ENCODE data around the gene NIT1. TPM values are rescaled to one million over a fixed set of nuclear protein-coding genes. Genes with fewer than 3 reads are reported as not detected.

The NIT1 gene
- total and polyA plus RNA-seq, 12 donors = 72.2 to 147 (median 103) TPM

DNA sequence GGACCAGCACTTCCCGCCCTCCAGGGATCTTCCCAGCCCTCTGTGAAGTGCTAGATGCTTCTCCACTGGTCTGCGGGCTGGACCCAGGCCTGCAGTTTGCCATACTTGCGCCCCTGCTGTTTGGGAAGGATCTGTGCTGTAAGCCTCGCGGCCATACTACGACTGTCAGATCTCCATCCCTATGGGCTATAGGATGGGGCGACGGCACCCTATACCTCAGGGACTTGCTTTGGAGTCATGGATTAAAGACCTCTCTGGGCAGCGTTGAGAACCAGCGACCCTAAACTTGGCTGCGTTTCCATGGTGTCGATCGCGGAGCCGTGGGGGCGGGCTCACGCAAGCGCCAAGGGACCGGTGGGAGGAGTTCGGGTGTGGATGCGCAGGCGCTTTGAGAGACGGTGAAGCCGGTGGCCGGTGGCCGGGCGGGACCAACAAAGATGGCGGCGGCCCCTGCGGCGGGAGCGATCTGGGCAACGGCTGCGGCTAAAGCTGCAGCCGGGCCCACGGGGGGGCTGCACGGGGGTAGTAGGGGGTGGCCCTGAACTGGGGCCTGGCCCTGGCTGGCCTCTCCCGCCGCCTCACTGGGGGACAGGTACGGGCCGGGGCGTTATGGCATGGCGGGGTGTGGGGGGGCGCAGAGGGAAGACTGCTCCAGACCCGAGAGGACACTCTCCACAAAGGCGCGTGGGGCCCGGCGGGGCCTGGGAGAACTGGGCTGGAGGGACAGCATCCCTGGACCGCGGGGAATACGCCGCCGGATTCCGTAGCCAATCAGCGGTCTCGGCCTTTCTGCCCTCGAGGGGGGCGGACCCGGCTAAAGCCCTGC is 41.4 kb downstream of the NIT1 start, which contains the start of gene USP21:
USP21 (plus strand) TSS at position 414 of the 826 bp plus-strand sequence. CDS start 1,141 bp downstream, outside the sequence.
- peak; percentile 90 to 96 (median 93) for DNase-seq
- Histone ChIP-seq H3K27ac (peak within 1 kb of the TSS in 4 of 5 donors; percentile 55 to 88 (median 80)), H3K4me3 (peak within 1 kb of the TSS in 3 of 4 donors; percentile 71 to 94 (median 93)), H3K4me1 (replicated peaks in 1 of 2) (peaks cover 5 to 31% of the 10 kb centered on the region in 2 donors), H3K9me3 (replicated peaks in 1 of 3) (no peaks in the 10 kb centered on the region), H3K27me3 (no peaks in the 10 kb centered on the region), H3K36me3 (replicated peaks in 1 of 2) (peaks cover 0 to 48% of the 10 kb centered on the region in 2 donors)
- 0 to 2% (median 2%) methylated on average over 11 to 60 of the region's 60 CpGs for WGBS, 4 donors
- TF ChIP-seq CTCF (IDR thresholded peaks at IDR 0.05) = peak in 4 of 6 experiments; percentile 24 to 45 (median 28)
- peak in 1 of 2 donors; percentile 42 for TF ChIP-seq POLR2A (IDR thresholded peaks at IDR 0.05)
- intact Hi-C loops (cut with DNase I) = no loop called here

DNA sequence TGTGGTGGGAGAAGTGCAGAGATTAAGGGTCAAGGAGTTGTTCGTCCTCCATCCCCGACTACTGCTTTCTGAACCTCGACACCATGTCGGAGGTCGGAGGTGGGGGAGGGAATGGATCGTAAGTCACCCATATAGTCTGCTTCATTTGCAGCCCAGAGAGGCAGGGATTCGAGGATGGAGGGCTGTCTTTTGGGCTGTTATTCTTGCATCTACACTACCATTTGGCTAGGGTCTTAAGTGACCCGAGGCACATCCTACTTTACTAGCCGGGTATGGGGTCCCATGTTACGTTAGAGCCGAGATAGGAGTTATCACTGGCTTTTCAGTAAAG is 42.0 kb downstream of the NIT1 start:
- intact Hi-C loops (cut with DNase I) = no loop called here
- H3K27me3 ChIP-seq = no peaks in the 10 kb centered on the region
- WGBS, 4 donors = 3 to 9% (median 5%) methylated on average over 10 to 11 of the region's 11 CpGs
- H3K36me3 ChIP-seq (replicated peaks in 1 of 2) = peaks cover 0 to 48% of the 10 kb centered on the region in 2 donors
- DNase-seq = no peak
- no peak for TF ChIP-seq POLR2A (IDR thresholded peaks at IDR 0.05)
- no peak for TF ChIP-seq CTCF (IDR thresholded peaks at IDR 0.05)
- H3K9me3 ChIP-seq (replicated peaks in 1 of 3) = no peaks in the 10 kb centered on the region
- peaks cover 5 to 25% of the 10 kb centered on the region in 2 donors for H3K4me1 ChIP-seq (replicated peaks in 1 of 2)
- peak overlapping the region in 4 of 5 donors; percentile 55 to 88 (median 80) for H3K27ac ChIP-seq
- H3K4me3 ChIP-seq = peak overlapping the region in 3 of 4 donors; percentile 71 to 94 (median 93)

GRCh38 chr1:161160671-161161145 is 42.8 kb downstream of the NIT1 start:
- intact Hi-C loops (cut with DNase I) = no loop called here
- no peak for DNase-seq
- no peaks in the 10 kb centered on the region for H3K9me3 ChIP-seq (replicated peaks in 1 of 3)
- TF ChIP-seq POLR2A (IDR thresholded peaks at IDR 0.05) (no peak), CTCF (IDR thresholded peaks at IDR 0.05) (no peak)
- WGBS, 4 donors = 87 to 96% (median 92%) methylated on average over 10 to 22 of the region's 22 CpGs
- peaks cover 0 to 48% of the 10 kb centered on the region in 2 donors for H3K36me3 ChIP-seq (replicated peaks in 1 of 2)
- peaks cover 12 to 27% of the 10 kb centered on the region in 2 donors for H3K4me1 ChIP-seq (replicated peaks in 1 of 2)
- H3K4me3 ChIP-seq = no peak overlapping the region
- H3K27me3 ChIP-seq = no peaks in the 10 kb centered on the region
- H3K27ac ChIP-seq = no peak overlapping the region

DNA sequence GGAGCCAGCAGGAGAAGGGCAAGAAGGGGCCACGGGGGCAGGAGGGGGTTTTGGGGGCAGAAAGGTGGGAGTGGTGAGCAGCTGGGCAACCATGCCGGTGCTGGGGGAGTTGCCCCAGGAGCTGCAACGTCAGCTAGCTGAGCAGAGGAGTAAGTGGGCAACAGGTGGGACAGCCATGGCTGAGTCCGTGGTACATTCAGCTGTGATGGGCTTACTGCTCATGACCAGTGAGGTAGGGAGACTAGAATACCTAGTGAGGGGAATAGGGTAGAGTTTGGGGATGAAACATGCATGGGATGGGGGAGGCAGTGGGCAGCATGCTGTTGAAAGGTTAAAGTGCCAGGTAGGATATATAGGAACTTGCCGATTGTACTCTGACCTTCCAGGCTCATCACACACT is 43.7 kb downstream of the NIT1 start:
- Histone ChIP-seq H3K4me1 (replicated peaks in 1 of 2) (peaks cover 12 to 27% of the 10 kb centered on the region in 2 donors), H3K9me3 (replicated peaks in 1 of 3) (no peaks in the 10 kb centered on the region), H3K27me3 (no peaks in the 10 kb centered on the region), H3K27ac (peak overlapping the region in 1 of 5 donors; percentile 12), H3K36me3 (replicated peaks in 1 of 2) (peaks cover 0 to 47% of the 10 kb centered on the region in 2 donors), H3K4me3 (no peak overlapping the region)
- 83 to 92% (median 89%) methylated on average over 5 of the region's 5 CpGs for WGBS, 4 donors
- DNase-seq = no peak
- no peak for TF ChIP-seq CTCF (IDR thresholded peaks at IDR 0.05)
- intact Hi-C loops (cut with DNase I) = no loop called here

All from adrenal gland (tissue), 12 donors.